ENCODE data around the gene TLN1.
A peak's percentile ranks its signal among the peaks of the same experiment; 100 is the strongest.

Gene TLN1

GRCh38 chr9:35755071-35755470, 23.1 kb upstream of the TLN1 start:
- no peak for DNase-seq (ENCODE audit: low read depth)

- no peak for DNase-seq (ENCODE audit: low read depth)
Observed at GRCh38 chr9:35754264-35754663, 22.3 kb upstream of the TLN1 start, which contains the start of gene MSMP. Gene MSMP (minus strand): TSS chr9:35754276. CDS start chr9:35754129, 147 bp downstream.

DNA sequence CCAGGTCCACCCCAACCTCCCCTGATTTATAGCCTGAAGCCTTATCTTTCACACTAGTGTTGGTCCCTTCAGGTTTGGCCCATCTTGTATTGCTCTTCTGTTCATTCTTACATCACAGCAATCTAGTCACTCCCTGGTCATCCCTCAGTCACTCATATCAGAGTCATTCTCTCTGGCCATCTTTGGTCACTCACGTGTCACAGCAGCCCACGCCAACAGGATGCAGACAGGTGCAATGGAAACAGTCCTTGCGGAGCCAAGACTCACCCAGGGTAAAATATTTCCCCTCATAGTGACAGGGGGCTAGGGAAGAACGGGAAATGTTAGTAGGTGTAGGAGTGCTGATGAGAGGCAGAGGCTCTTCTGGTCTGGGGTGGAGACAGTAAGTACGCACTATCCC, 21.5 kb upstream of the TLN1 start:
- DNase-seq (ENCODE audit: low read depth), result no peak

DNA sequence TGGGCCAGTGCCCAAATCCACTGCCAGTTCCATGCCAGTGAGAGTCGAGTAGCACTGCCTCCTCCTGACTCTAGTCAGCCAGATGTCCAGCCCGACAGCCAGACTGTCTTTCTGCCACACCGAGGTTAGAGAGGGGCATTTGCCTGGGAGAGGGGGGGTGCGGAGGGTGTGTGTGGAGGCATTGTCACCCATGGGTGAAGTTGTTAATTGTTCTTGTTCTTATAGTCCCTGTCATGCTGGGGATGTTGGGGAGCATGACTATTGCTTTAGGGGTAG, 18.2 kb upstream of the TLN1 start:
- no peak for DNase-seq (ENCODE audit: low read depth)

- peak; percentile 17 for DNase-seq (ENCODE audit: low read depth)
Observed at GRCh38 chr9:35749515-35750255, 17.7 kb upstream of the TLN1 start.

- DNase-seq (ENCODE audit: low read depth), result peak; percentile 60
Observed at GRCh38 chr9:35748858-35749514, 17.0 kb upstream of the TLN1 start, which contains the start of the genes GBA2 and RGP1. Gene GBA2 (minus strand): TSS chr9:35749228. CDS start chr9:35748704, 524 bp downstream. Gene RGP1 (plus strand): TSS chr9:35749287. CDS start chr9:35749756, 469 bp downstream.

DNA sequence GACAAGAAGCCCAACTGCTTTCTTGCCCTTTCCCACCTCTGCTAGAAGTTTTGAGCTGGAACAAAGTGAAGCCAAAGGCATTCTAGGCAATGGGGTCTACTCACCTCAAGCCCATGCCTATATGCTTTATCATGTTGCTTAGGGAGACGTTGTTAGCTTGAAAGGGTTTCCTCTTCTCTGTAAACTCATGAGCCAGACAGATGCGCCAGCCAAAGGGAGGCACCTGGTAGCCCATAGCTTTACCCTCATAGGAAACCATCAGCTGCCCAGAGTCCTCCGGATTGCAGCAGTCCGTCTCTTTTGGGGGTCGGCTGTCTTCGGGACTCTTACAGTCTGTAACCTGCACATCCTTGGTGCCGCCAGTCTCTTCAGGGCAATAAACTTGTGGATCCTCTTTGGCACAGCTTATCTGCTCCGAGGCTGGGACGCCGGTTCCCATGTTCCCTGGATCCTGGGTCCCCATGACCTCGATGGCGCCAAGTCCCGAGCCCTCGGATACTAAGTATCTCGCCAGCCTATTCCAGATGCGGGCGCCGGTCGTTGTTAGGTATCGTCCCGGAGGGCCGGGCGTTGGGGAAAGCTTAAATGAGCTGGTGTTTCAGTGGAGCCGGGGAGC, 16.4 kb upstream of the TLN1 start:
- DNase-seq (ENCODE audit: low read depth), result no peak

GRCh38 chr9:35746583-35746982, 14.6 kb upstream of the TLN1 start:
- DNase-seq (ENCODE audit: low read depth), result no peak

DNA sequence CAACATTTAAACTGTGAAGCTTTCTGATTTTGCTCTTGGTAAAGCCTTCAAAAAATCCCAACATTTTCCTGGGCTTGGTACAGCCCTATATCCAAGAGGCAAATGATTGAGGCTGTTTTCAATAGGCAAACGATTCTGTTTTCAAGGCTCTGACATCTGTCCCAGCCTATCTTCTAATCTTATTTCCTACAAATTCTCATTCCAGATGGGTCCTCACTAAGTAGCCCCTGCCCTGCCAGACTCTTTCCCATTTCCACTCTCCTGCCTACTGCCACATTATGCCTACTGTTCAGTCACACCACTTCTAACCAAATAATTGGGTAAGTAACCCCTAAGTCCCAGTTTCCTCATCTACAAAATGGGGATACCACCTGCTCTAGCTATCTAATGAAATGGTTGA, 13.6 kb upstream of the TLN1 start:
- no peak for DNase-seq (ENCODE audit: low read depth)

DNA sequence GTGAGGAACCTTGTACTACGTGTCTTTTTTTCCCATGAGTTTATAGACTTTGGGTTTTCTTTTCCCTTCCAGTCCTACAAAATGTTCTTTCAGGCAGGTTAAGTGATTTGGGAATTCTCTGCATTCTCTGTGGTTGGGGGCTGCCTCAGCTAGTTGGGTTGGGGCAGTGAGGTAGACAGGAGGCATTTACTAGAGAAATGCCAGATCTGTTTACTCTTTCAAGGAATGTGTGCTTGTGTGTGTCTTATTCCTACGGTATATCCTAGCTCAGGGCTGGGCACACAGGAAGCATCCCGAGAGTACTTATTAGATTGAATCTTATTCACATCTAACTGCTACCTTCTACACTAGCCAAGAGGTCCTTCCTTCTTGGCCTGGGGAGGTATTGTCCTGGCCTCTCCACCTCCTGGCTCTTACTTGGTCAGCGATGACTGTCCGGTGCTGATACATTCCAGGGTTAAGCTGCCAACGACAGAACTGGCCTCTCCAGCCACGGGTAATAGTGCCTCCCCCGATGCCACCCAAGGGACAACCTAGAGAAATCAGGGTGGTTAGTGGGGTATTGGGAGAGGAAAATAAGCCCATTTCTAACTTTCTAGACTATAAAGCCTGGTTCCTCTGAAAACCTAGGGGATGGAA, 12.0 kb upstream of the TLN1 start:
- DNase-seq (ENCODE audit: low read depth), result no peak

GRCh38 chr9:35743452-35743851, 11.5 kb upstream of the TLN1 start:
- no peak for DNase-seq (ENCODE audit: low read depth)

DNA sequence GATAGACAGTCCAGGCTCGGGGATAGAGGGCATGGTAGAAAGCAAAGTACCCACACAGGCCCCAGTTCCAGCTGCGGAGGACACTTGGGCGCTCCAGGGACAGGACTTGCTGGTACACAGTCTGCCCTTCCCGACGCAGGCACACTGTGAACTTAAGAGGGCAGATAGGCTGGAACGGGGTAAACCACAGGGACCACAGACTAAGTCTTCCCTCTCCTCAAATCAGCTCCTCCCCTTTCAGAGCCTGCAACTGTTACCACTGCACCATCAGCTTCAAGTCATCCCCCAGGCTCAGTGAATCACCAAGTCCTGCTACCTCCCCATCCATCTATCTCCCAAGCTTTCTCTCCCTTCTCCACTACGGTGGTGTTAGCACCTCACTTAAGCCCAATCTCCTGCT, 9.7 kb upstream of the TLN1 start:
- DNase-seq (ENCODE audit: low read depth), result no peak

DNA sequence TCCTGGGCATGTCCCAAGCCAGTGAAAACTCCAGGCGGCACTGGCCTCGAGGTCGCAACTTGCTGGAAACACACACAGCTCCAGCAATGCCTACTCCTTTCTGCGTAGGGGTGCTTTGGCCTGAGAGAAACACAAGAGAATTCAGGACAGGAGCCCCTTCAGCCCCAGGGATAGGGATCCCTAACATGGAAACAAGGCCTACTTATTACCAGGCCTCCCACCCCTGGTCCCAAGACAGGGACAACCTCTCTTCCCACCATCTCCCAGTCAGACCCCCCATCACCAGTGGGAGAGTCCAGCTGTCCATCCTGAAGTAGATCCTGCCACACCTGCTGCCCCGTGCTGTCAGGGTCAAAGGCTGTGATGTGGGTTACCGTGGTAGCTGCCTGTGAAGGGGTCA, 8.2 kb upstream of the TLN1 start:
- DNase-seq (ENCODE audit: low read depth), result no peak

- no peak for DNase-seq (ENCODE audit: low read depth)
Observed at GRCh38 chr9:35738924-35739323, 6.9 kb upstream of the TLN1 start.

DNA sequence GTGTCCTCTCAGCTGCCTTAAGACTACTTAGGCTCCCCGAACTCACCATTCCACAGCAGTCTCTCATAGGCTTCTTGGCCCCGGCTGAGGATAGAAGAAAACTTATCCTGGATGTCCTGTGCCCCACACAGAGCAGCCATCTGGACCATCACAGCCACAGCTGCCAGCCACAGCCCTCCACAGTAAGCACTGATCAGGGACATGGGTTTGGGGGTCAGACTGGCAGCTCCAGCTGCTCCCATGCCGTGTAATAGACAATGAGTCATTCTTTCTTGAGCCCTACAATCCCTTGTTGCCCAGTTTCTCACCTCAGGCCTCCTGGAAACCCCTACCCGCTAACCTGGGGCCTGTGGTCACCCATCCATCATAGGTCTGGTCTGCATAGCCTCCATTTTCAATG, 6.2 kb upstream of the TLN1 start:
- DNase-seq (ENCODE audit: low read depth), result no peak

DNA sequence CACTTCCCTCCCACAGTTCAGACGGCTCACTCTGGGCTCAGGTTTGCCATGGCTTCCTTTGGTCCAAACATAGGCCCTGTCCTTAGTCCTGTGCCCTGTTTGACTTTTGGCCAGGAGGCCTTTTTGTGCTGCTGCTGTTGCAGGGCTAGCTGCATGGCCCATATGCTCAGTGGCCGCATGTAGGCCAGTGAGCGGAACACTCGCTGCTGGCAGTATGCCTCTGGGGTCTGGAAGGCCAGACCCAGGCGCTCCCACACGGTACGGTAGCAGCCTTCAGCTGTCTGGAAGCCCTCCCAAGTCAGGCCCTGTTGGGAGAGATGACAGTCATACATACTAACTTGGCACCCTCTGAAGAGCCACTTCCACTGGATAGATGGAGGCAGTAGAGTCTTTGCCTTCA, 5.1 kb upstream of the TLN1 start:
- no peak for DNase-seq (ENCODE audit: low read depth)

DNA sequence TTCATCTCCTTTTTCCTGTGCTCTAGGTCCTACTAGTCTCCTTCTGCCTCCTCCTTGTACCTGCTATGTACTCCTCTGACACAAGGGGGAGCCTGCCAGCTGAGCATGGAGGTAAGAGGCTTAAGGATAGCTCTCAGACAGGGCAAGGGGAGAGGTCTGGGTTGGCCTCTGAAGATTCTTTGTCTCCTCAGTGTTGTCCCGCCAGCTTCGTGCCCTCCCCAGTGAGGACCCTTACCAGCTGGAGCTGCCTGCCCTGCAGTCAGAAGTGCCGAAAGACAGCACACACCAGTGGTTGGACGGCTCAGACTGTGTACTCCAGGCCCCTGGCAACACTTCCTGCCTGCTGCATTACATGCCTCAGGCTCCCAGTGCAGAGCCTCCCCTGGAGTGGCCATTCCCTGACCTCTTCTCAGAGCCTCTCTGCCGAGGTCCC, 4.2 kb upstream of the TLN1 start:
- peak; percentile 33 for DNase-seq (ENCODE audit: low read depth)

DNA sequence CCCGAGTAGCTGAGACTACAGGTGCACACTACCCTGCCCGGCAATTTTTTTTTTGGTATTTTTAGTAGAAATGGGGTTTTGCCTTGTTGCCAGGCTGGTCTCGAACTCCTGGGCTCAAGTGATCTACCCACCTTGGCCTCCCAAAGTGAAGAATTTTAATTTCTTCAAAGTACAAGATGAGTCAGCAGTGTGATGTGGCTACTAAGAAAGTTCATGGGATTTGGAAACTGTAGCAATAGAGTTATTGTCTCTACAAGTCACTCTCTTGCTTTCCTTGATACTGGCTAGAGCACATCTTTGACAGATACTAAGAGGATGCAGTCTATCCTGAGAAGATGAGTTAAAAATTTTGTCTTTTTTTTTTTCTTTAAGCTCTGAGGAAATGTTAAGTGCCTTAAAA, 2.1 kb upstream of the TLN1 start:
- no peak for DNase-seq (ENCODE audit: low read depth)

DNA sequence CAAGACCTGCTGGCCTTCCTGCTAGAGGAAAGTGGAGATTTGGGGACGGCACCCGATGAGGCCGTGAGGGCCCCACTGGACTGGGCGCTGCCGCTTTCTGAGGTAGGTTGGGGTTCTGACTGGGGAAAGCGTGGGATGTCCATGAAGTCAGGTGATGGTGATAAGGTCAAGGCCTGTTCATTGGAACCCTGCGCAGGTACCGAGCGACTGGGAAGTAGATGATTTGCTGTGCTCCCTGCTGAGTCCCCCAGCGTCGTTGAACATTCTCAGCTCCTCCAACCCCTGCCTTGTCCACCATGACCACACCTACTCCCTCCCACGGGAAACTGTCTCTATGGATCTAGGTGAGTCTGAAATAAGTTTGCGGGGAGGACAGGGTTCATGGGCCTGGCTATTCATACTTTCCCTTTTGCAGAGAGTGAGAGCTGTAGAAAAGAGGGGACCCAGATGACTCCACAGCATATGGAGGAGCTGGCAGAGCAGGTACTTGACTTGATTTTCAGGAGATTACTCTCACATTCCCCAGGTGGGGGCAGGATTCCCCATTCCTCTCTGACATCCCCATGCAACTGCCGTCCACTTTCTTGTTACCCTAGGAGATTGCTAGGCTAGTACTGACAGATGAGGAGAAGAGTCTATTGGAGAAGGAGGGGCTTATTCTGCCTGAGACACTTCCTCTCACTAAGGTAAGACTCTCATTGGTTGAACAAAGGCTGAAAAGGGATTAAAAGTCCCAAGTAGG, 976 bp upstream of the TLN1 start:
- no peak for DNase-seq (ENCODE audit: low read depth)

DNA sequence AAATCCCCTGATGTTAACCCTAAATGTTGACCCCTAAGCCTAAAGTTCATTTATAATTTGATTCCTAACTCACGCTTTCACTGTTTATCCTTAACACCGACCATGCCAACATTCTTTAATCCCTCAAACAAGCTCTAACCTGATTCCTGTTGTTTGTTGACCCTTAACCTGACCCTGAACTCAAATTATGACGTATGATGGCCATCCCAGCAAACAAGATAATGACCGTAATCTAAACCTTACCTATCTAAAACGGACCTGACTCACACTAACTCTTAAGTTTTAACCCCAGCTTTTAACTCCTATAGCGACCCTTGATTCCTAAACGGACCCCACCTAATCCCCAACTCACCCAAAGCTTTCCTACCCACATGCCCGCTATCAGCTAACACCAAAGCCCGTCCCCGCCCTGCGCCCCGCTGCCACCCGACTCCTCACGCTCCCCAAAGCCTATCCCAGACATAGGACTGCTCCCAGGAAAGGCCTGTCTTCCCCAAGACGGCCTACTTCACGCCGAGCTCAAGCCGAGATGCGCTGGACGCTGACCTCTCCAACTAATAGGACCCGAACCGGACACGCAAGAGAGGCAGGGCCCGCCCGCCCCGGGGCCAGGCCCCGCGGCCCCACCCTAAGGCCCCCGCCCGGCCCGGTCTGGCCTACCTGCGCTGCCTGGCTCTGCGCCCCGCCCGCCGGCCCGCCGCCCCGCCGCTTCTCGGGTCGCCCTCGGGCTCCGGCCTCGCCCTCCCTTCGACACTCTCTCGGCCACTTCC, 395 bp downstream of the TLN1 start:
- no peak for DNase-seq (ENCODE audit: low read depth)

- no peak for DNase-seq (ENCODE audit: low read depth)
Observed at GRCh38 chr9:35730486-35730854, 1.5 kb downstream of the TLN1 start.

Data from activated T-helper 1 cell treated with Interleukin-2 at 50 U/mL for 16 hours (primary cell).